HG03025 (cell line): ENCODE results near the gene HOXA2.

Source experiments
- ATAC-seq: cut with Tn5 transposase; IDR thresholded peaks from one replicate; pipeline ENCODE4 v1.9.1; 2021; ENCODE audit warnings: mild to moderate bottlenecking, moderate library complexity; ENCODE audit not compliant: unreplicated experiment, low FRiP score

HOXA2 gene

GRCh38 chr7:27112955-27113949, 10.8 kb upstream of the HOXA2 start:
- ATAC-seq = no peak

- ATAC-seq = no peak
Observed at GRCh38 chr7:27112361-27112760, 9.9 kb upstream of the HOXA2 start.

- no peak for ATAC-seq
Observed at GRCh38 chr7:27111751-27112277, 9.3 kb upstream of the HOXA2 start.

GRCh38 chr7:27111042-27111750, 8.7 kb upstream of the HOXA2 start:
- ATAC-seq = no peak

- no peak for ATAC-seq
Observed at GRCh38 chr7:27110186-27111031, 7.9 kb upstream of the HOXA2 start.

GRCh38 chr7:27109466-27110185, 7.1 kb upstream of the HOXA2 start:
- ATAC-seq = no peak

- no peak for ATAC-seq
Observed at GRCh38 chr7:27108390-27109127, 6.1 kb upstream of the HOXA2 start.

- no peak for ATAC-seq
Observed at GRCh38 chr7:27107391-27108381, 5.2 kb upstream of the HOXA2 start.

- ATAC-seq = no peak
Observed at GRCh38 chr7:27106901-27107240, 4.4 kb upstream of the HOXA2 start.

- no peak for ATAC-seq
Observed at GRCh38 chr7:27106181-27106900, 3.9 kb upstream of the HOXA2 start.

- ATAC-seq = no peak
Observed at GRCh38 chr7:27105301-27106031, 3.0 kb upstream of the HOXA2 start.

- ATAC-seq = no peak
Observed at GRCh38 chr7:27104341-27105058, 2.0 kb upstream of the HOXA2 start.

- ATAC-seq = no peak
Observed at GRCh38 chr7:27103489-27104226, 1.2 kb upstream of the HOXA2 start.

- no peak for ATAC-seq
Observed at GRCh38 chr7:27101957-27102580, 414 bp downstream of the HOXA2 start.
